ENCODE measurements around the gene GRM7. TPM values are rescaled to one million over a fixed set of nuclear protein-coding genes. Genes with fewer than 3 reads are reported as not detected.

Gene GRM7
- total RNA-seq, 1 experiment from 2014 or later = not detected

- H3K9me3 ChIP-seq (ENCODE audit: low read depth, low read length, poor library complexity, severe bottlenecking) = no peaks in the 10 kb centered on the region
- no TSS peak for BruUV-seq (replicated peaks)
- no peaks in the 10 kb centered on the region for H3K4me1 ChIP-seq (ENCODE audit: insufficient read depth, low read length, poor library complexity, severe bottlenecking)
- no peak overlapping the region for H3K27ac ChIP-seq (ENCODE audit: low read depth, low read length, poor library complexity, severe bottlenecking)
- H3K4me3 ChIP-seq (ENCODE audit: low read depth, low read length, poor library complexity, severe bottlenecking) = no peak overlapping the region
- CTCF ChIA-PET = no interaction called here
- no peak for DNase-seq (ENCODE audit: low spot score)
- TF ChIP-seq CTCF (conservative IDR thresholded peaks at IDR 0.05; ENCODE audit: low read depth, low read length) = no peak
- no peaks in the 10 kb centered on the region for H3K27me3 ChIP-seq (replicated peaks; ENCODE audit: insufficient read depth, low read depth, low read length, poor library complexity)
- POLR2A ChIA-PET (ENCODE audit: low non-redundant PET) = no interaction called here
- intact Hi-C loops (cut with micrococcal nuclease; ENCODE audit: unreplicated experiment) = no loop called here
- no peaks in the 10 kb centered on the region for H3K36me3 ChIP-seq (ENCODE audit: insufficient read depth, low read length, poor library complexity, severe bottlenecking)
Observed at GRCh38 chr3:7112523-7113056, 251.7 kb downstream of the GRM7 start.

DNA sequence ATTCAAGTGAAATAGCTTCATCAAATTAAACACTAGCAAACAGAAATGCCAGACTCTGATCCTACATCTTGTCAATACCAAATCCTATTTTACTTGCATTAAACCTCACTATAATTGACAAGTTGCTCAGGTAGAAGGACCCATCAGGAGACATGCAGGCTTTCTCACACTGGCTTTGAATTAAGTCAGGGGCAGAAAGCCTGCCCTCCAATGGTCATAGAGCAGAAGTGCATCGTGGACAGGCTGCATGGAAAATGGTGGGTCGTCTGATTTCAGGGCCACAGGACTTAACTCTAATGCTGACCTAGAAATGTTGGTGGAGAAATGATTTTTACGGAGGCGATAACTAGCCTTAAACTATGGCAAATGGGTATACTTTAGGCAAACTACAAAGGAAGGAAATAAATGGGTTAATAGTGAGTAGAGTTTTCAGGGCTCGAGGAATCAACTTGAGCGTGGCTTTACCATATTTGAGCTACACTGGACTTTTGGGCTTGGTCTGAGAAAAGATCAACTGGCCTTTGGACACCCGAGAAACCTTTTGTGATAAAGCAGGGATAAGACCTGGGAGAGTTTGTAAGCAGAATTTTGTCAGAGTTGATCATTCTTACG, 283.9 kb downstream of the GRM7 start:
- Histone ChIP-seq H3K27me3 (replicated peaks; ENCODE audit: insufficient read depth, low read depth, low read length, poor library complexity) (peaks cover 5% of the 10 kb centered on the region), H3K27ac (ENCODE audit: low read depth, low read length, poor library complexity, severe bottlenecking) (no peak overlapping the region), H3K4me1 (ENCODE audit: insufficient read depth, low read length, poor library complexity, severe bottlenecking) (no peaks in the 10 kb centered on the region), H3K4me3 (ENCODE audit: low read depth, low read length, poor library complexity, severe bottlenecking) (no peak overlapping the region), H3K9me3 (ENCODE audit: low read depth, low read length, poor library complexity, severe bottlenecking) (no peaks in the 10 kb centered on the region), H3K36me3 (ENCODE audit: insufficient read depth, low read length, poor library complexity, severe bottlenecking) (no peaks in the 10 kb centered on the region)
- ChIA-PET CTCF (no interaction called here), POLR2A (ENCODE audit: low non-redundant PET) (no interaction called here)
- BruUV-seq (replicated peaks) = no TSS peak
- peak; percentile 86 for TF ChIP-seq CTCF (conservative IDR thresholded peaks at IDR 0.05; ENCODE audit: low read depth, low read length)
- no peak for TF ChIP-seq EZH2 (IDR thresholded peaks at IDR 0.05; ENCODE audit: borderline replicate concordance, low read depth, low read length, poor library complexity, severe bottlenecking)
- intact Hi-C loops (cut with micrococcal nuclease; ENCODE audit: unreplicated experiment) = loop anchor here (5.0 to 10.0 kb wide), 2 partner anchors 350 to 1838 kb away; no protein-coding TSS in a partner anchor
- DNase-seq (ENCODE audit: low spot score) = peak; percentile 58

DNA sequence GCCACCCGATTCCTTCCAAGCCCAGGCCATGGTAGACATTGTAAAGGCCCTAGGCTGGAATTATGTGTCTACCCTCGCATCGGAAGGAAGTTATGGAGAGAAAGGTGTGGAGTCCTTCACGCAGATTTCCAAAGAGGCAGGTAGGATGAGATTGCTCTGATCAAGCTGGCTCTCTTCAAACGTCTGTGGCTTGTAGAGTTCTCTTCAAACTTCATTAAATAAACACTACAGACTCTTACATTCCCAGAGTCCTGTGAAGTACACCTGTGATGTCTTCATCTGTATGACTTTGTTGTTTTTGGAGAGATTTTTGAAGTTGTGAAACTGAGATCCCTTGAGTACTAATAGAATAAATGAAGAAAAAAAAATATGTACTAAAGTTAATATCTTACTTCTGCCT, 285.6 kb downstream of the GRM7 start:
- no peaks in the 10 kb centered on the region for H3K4me1 ChIP-seq (ENCODE audit: insufficient read depth, low read length, poor library complexity, severe bottlenecking)
- H3K27me3 ChIP-seq (replicated peaks; ENCODE audit: insufficient read depth, low read depth, low read length, poor library complexity) = peaks cover 5% of the 10 kb centered on the region
- H3K4me3 ChIP-seq (ENCODE audit: low read depth, low read length, poor library complexity, severe bottlenecking) = no peak overlapping the region
- H3K9me3 ChIP-seq (ENCODE audit: low read depth, low read length, poor library complexity, severe bottlenecking) = no peaks in the 10 kb centered on the region
- TF ChIP-seq CTCF (conservative IDR thresholded peaks at IDR 0.05; ENCODE audit: low read depth, low read length) = no peak
- POLR2A ChIA-PET (ENCODE audit: low non-redundant PET) = no interaction called here
- no TSS peak for BruUV-seq (replicated peaks)
- CTCF ChIA-PET = no interaction called here
- H3K27ac ChIP-seq (ENCODE audit: low read depth, low read length, poor library complexity, severe bottlenecking) = no peak overlapping the region
- intact Hi-C loops (cut with micrococcal nuclease; ENCODE audit: unreplicated experiment) = loop anchor here (10.0 kb wide), 1 partner anchor 352 kb away; no protein-coding TSS in a partner anchor
- no peaks in the 10 kb centered on the region for H3K36me3 ChIP-seq (ENCODE audit: insufficient read depth, low read length, poor library complexity, severe bottlenecking)
- no peak for DNase-seq (ENCODE audit: low spot score)

Data from A673 (cell line).